ENCODE results near the gene TMIE.

DNA sequence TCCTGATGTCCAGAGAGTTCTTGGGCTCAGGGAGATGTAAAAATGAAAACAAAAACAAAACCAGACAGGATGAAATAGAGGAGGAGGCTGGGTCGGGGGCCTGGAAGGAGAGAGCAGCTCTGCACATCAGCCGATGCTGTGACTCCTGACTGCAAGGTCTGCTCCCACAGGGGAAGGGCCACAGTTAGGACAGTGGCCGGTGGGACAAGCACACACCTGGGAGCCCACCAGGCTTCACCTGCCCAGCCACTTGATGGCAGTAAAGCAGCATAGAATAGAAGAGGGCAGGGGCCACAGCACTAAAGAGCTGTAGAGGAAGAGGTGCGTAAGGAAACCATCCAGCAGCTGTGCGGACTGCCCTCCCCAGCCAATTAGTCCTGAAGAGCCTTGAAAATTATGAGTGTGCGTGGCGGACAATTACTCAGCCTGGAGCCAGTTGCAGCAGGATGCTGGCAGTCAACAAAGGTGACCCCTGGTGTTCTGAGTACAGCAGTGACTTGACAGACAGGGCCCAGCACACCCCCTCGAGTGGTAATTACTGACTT lies 37.5 kb upstream of the TMIE start:
- TF ChIP-seq, protein P1, sequence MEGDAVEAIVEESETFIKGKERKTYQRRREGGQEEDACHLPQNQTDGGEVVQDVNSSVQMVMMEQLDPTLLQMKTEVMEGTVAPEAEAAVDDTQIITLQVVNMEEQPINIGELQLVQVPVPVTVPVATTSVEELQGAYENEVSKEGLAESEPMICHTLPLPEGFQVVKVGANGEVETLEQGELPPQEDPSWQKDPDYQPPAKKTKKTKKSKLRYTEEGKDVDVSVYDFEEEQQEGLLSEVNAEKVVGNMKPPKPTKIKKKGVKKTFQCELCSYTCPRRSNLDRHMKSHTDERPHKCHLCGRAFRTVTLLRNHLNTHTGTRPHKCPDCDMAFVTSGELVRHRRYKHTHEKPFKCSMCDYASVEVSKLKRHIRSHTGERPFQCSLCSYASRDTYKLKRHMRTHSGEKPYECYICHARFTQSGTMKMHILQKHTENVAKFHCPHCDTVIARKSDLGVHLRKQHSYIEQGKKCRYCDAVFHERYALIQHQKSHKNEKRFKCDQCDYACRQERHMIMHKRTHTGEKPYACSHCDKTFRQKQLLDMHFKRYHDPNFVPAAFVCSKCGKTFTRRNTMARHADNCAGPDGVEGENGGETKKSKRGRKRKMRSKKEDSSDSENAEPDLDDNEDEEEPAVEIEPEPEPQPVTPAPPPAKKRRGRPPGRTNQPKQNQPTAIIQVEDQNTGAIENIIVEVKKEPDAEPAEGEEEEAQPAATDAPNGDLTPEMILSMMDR (IDR thresholded peaks at IDR 0.05), result no peak
- TF ChIP-seq EP300 (IDR thresholded peaks at IDR 0.05) (no peak), POLR2AphosphoS5 (IDR thresholded peaks at IDR 0.05) (no peak), POLR2A (IDR thresholded peaks at IDR 0.05; ENCODE audit: low read depth) (no peak)
